SJSA1 (cell line): ENCODE measurements around the gene ATXN2. TPM values are rescaled to one million over a fixed set of nuclear protein-coding genes. Genes with fewer than 3 reads are reported as not detected.

Experiments used
- DNase-seq, 2 experiments: peaks; one replicate each; pipeline ENCODE4 v3.0.0-alpha.2; 2015 to 2020; ENCODE audit warnings: low spot score in 2 of 2, low read depth in 1 of 2
- H3K27ac ChIP-seq: fragments of 250-450 bp; sonication (Bioruptor Pico); 2 replicates; pipeline ENCODE4 v1.5.1; 2020; ENCODE audit warnings: mild to moderate bottlenecking, moderate library complexity
- H3K27me3 ChIP-seq: fragments of 250-450 bp; sonication (Bioruptor Pico); replicated peaks from 2 replicates; pipeline ENCODE4 v1.5.1; 2020; ENCODE audit warnings: mild to moderate bottlenecking, moderate library complexity
- H3K36me3 ChIP-seq: fragments of 250-450 bp; sonication (Bioruptor Pico); 2 replicates; pipeline ENCODE4 v1.5.1; 2020; ENCODE audit warnings: mild to moderate bottlenecking
- H3K4me1 ChIP-seq: fragments of 250-450 bp; sonication (Bioruptor Pico); replicated peaks from 2 replicates; pipeline ENCODE4 v1.6.1; 2021; ENCODE audit warnings: mild to moderate bottlenecking
- H3K4me3 ChIP-seq: fragments of 250-450 bp; sonication (Bioruptor Pico); 2 replicates; pipeline ENCODE4 v1.5.1; 2020; ENCODE audit warnings: mild to moderate bottlenecking
- H3K9me3 ChIP-seq: fragments of 250-450 bp; sonication (Bioruptor Pico); replicated peaks from 2 replicates; pipeline ENCODE4 v1.5.1; 2020; ENCODE audit warnings: mild to moderate bottlenecking
- total RNA-seq: library from RNA; depleted of rRNA; stranded (reverse); fragments of >200 nt; shearing (Covaris generic); gene quantifications from 2 replicates; pipeline ENCODE4 v1.2.3, GENCODE V29; 2014

ATXN2 gene
- total RNA-seq, 1 experiment from 2014 or later: 13.6 TPM

GRCh38 chr12:111434680-111435338 lies 164.3 kb downstream of the ATXN2 start:
- H3K27me3 ChIP-seq: no peaks in the 10 kb centered on the region
- H3K27ac ChIP-seq: peak overlapping the region; percentile 56
- DNase-seq: peak in 1 of 2 experiments; percentile 30
- peaks cover 73% of the 10 kb centered on the region for H3K4me1 ChIP-seq
- no peaks in the 10 kb centered on the region for H3K9me3 ChIP-seq
- no peak overlapping the region for H3K4me3 ChIP-seq
- H3K36me3 ChIP-seq: peaks cover 30% of the 10 kb centered on the region

DNA sequence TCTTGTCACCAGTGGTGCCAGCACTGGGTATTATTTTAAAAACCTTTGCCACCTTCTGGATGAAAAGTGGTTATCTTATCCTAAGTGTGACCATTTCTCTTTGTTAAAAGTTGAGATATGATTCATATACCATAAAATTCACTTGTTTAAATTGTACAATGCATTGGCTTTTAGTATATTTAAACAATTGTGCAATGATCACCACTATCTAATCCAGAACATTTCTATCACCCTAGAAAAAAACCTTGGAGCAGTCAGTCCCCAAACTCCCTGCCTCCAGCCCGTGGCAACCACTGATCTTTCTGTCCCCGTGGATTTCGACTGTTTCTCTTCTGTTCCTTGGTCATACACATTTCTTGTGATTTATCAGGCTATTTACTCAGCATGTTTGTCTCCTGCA lies 165.1 kb downstream of the ATXN2 start:
- Histone ChIP-seq H3K27ac (peak overlapping the region; percentile 56), H3K9me3 (no peaks in the 10 kb centered on the region), H3K27me3 (no peaks in the 10 kb centered on the region), H3K4me1 (peaks cover 77% of the 10 kb centered on the region), H3K4me3 (no peak overlapping the region), H3K36me3 (peaks cover 23% of the 10 kb centered on the region)
- no peak for DNase-seq

DNA sequence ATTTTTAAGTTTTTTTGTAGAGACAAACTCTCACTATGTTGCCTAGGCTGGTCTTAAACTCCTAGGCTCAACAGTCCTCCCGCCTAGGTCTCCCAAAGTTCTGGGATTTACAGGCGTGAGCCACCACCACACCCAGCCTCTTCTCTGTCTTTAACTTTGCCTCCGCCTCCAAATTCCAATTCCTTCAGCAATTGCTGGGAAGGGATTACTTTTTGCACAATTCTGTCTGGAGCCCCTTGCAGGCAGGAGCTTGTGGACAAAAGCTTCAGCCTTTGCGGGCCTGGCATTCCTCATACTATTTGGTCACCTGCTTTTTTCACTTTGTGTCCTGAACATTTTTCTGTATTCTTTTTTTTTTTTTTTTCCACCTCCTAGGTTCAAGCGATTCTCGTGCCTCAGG lies 167.3 kb downstream of the ATXN2 start:
- no peaks in the 10 kb centered on the region for H3K27me3 ChIP-seq
- no peak for DNase-seq
- H3K36me3 ChIP-seq: peaks cover 22% of the 10 kb centered on the region
- H3K4me1 ChIP-seq: peaks cover 59% of the 10 kb centered on the region
- H3K9me3 ChIP-seq: no peaks in the 10 kb centered on the region
- H3K4me3 ChIP-seq: no peak overlapping the region
- H3K27ac ChIP-seq: no peak overlapping the region

DNA sequence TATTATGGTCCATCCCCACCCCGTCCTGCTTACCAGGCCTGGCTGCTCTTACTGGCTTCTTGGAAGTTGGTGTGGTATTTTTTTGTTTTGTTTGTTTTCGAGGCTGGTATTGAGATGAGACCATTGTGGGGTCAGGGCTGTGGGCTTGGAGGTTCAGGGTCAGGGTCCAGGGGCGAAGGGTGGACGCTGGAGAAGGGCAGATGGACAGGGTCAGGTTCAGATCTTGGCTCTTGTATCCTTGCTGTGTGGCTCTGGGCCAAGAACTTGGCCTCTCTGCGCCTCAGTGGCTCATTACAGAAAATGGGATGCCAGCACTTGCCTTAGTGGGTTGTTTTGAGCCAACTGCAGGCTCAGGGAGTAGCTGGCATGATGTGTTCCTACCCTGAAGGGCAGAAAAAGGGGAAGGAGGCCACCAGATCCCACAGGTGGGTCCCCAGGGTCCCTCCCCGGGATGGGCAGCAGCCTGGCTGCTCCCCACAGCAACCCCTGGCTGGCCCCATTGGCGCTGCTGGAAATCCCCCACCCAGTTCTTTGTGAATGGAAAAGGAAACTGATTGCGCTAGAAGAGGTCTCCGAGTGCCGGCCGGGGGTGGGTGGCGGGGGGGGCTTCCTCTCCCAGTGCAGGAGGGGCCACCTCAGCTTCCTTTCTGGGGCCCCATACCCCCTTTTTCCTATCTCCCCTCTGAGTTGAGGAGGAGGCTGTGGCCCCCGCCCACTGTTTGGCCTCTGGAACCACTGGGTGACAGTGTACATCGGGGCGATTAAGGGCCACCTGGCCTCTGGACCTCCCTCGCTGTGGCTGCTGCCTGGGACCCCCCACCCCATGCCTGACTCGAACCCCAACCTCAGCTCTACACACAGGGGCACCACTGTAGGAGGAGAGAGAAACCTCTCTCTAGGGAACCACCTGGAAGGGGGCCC lies 168.4 kb downstream of the ATXN2 start:
- H3K4me1 ChIP-seq: peaks cover 60% of the 10 kb centered on the region
- H3K4me3 ChIP-seq: no peak overlapping the region
- H3K36me3 ChIP-seq: peaks cover 29% of the 10 kb centered on the region
- H3K27ac ChIP-seq: no peak overlapping the region
- no peaks in the 10 kb centered on the region for H3K27me3 ChIP-seq
- no peak for DNase-seq
- H3K9me3 ChIP-seq: no peaks in the 10 kb centered on the region

DNA sequence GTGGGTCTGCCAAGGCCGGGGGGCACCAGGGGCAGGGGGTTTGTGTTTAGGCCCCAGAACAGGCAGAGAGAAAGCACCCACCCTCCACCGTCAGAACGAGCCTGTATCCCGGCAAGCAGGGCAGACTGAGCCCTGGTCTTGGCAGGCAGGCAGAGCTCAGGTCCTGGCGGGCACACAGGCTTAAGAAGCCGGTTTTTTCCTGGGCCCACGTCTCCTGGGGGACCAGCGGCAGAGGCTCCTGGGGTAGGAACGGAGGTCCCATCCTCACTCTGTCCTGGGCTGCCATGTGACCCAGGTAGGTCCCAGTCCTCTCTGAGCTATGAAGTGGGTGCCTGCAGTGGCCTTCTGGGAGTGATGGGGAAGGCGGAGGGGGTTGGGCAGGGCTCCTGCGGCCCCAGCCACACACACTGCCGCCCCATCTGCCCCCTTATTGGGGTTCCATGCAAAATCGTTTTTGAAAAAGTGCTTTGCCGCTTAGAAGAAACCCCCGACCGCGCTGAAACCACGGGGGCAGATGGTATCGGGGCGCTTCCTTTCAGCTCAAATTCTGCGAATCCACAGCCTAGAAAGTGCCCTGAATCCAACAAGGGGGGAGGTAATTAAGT lies 169.2 kb downstream of the ATXN2 start:
- no peaks in the 10 kb centered on the region for H3K27me3 ChIP-seq
- H3K9me3 ChIP-seq: no peaks in the 10 kb centered on the region
- H3K27ac ChIP-seq: no peak overlapping the region
- no peak for DNase-seq
- peaks cover 28% of the 10 kb centered on the region for H3K36me3 ChIP-seq
- no peak overlapping the region for H3K4me3 ChIP-seq
- peaks cover 60% of the 10 kb centered on the region for H3K4me1 ChIP-seq

DNA sequence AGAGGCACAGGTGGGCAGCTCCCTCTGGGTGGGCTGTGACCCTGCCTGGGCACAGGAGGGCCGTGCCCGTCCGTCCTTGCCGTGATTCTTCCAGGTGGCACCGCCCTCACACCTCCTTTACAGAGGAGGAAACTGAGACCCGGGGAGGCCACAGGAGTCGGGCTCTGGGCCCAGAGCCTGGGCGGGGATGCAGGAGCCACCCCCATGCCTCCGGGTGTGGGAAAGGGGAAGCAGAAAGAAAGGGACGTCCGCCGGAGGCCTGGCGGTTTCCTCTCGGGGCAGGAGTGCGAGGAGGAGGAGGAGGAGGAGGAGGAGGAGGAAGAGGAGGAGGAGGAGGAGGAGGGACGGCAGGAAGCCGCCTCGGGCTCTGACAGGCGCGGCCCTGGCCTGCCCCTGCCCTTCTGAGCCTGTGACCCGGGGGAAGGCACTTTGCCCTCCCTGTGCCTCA lies 170.4 kb downstream of the ATXN2 start:
- peaks cover 36% of the 10 kb centered on the region for H3K36me3 ChIP-seq
- no peaks in the 10 kb centered on the region for H3K27me3 ChIP-seq
- peaks cover 54% of the 10 kb centered on the region for H3K4me1 ChIP-seq
- no peak overlapping the region for H3K4me3 ChIP-seq
- H3K9me3 ChIP-seq: no peaks in the 10 kb centered on the region
- H3K27ac ChIP-seq: no peak overlapping the region
- DNase-seq: no peak

DNA sequence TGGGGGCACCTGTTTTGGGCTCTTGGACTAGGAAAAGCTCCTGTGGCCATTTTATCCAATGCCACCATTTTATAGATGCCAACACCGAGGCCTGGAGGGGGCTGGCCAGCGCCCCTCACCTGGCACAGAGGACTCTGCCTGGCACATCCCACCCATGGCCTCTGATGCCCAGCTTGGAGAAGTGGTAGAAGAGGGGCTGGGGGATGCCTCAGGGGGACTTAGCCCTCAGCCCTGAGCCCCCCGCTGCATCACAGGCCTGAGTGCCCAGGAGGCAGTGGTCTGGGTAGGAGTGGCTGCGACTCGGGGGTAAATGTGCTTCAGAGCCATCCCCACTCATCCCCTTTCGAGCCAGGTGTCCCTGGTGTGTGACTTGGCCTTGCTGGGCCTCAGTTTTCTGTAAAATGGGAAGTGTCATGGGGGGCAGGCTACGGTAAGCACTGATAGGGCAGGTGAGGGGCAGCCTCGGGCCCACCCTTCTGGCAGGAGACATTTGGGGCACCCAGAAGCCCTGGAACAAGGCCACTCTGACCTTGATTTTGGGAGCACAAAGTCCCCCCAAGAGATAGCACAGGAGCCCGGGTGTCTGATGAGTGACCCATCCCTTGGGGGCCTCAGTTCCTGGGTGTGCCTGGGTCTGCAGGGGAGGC lies 170.9 kb downstream of the ATXN2 start:
- DNase-seq: no peak
- H3K27ac ChIP-seq: no peak overlapping the region

GRCh38 chr12:111427417-111428074 lies 171.6 kb downstream of the ATXN2 start:
- H3K27ac ChIP-seq: no peak overlapping the region
- H3K36me3 ChIP-seq: peaks cover 30% of the 10 kb centered on the region
- no peaks in the 10 kb centered on the region for H3K9me3 ChIP-seq
- no peaks in the 10 kb centered on the region for H3K27me3 ChIP-seq
- H3K4me1 ChIP-seq: peaks cover 44% of the 10 kb centered on the region
- DNase-seq: no peak
- H3K4me3 ChIP-seq: no peak overlapping the region

More for the DNA sequence above, 170.9 kb downstream of the ATXN2 start:
- Histone ChIP-seq H3K4me3 (no peak overlapping the region), H3K27me3 (no peaks in the 10 kb centered on the region), H3K4me1 (peaks cover 49% of the 10 kb centered on the region), H3K9me3 (no peaks in the 10 kb centered on the region), H3K36me3 (peaks cover 36% of the 10 kb centered on the region)

DNA sequence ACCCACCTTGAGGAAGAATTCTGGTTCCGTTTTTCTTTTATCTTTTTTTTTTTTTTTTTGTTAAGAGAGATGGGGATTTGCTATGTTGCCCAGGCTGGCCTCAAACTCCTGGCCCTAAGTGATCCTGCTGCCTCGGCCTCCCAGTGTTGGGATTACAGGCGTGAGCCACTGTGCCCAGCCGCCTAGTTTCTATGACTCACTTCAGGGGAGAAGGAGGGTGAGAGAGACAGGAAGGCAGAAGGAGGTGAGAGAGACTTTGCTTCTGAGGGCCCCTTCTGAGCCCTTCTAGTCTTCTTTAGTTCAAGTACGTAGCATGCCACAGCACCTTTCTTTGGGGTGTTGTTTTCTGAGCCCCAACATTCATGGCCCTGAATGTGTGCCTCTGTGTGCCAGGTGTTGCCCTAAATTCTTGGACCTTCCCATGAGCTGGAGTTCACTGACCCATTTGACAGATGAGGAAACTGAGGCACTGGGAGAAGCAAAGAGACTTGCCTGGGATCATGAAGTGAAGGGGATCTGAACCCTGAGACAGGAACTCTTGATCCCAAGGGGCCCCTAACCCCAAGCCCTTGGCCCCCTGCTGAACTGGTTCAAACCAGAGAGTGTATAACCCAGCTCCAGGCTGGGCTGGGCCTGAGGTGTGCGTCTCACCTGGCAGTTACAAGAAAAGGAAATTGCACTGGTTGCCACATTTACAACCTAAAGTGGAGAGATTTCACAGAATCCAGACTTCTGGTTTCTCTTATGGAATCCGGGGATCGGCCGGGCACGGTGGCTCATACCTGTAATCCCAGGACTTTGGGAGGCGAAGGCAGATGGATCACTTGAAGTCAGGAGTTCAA lies 172.6 kb downstream of the ATXN2 start:
- H3K9me3 ChIP-seq: no peaks in the 10 kb centered on the region
- H3K4me3 ChIP-seq: no peak overlapping the region
- H3K4me1 ChIP-seq: peaks cover 37% of the 10 kb centered on the region
- no peak for DNase-seq
- H3K27me3 ChIP-seq: no peaks in the 10 kb centered on the region
- no peak overlapping the region for H3K27ac ChIP-seq
- peaks cover 30% of the 10 kb centered on the region for H3K36me3 ChIP-seq

DNA sequence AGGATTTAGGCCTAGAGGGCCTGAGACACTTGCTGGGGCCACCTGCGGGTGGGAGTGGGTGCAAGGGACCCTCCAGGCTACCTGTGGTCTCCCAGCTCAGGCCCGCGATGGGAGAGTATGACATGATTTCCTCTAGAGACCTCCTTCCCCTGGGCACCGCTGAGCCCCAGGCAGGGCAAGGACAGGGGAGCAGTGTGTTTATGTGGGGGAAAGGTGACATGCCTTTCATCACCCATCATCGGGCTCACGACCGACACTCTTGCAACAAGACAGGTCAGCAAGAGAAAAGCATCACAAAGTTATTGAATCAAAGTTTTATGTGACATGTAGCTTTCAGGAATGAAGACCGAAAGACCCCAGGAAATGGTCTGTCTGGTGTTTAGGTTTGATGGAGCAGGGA lies 173.5 kb downstream of the ATXN2 start:
- H3K4me1 ChIP-seq: peaks cover 30% of the 10 kb centered on the region
- DNase-seq: no peak
- no peak overlapping the region for H3K27ac ChIP-seq

GRCh38 chr12:111424793-111425251 lies 174.3 kb downstream of the ATXN2 start:
- H3K9me3 ChIP-seq: no peaks in the 10 kb centered on the region
- H3K4me1 ChIP-seq: peaks cover 22% of the 10 kb centered on the region
- H3K4me3 ChIP-seq: no peak overlapping the region
- no peak overlapping the region for H3K27ac ChIP-seq
- no peaks in the 10 kb centered on the region for H3K27me3 ChIP-seq
- DNase-seq: no peak
- peaks cover 43% of the 10 kb centered on the region for H3K36me3 ChIP-seq

More for the DNA sequence above, 173.5 kb downstream of the ATXN2 start:
- no peaks in the 10 kb centered on the region for H3K9me3 ChIP-seq
- H3K4me3 ChIP-seq: no peak overlapping the region
- no peaks in the 10 kb centered on the region for H3K27me3 ChIP-seq
- peaks cover 37% of the 10 kb centered on the region for H3K36me3 ChIP-seq

DNA sequence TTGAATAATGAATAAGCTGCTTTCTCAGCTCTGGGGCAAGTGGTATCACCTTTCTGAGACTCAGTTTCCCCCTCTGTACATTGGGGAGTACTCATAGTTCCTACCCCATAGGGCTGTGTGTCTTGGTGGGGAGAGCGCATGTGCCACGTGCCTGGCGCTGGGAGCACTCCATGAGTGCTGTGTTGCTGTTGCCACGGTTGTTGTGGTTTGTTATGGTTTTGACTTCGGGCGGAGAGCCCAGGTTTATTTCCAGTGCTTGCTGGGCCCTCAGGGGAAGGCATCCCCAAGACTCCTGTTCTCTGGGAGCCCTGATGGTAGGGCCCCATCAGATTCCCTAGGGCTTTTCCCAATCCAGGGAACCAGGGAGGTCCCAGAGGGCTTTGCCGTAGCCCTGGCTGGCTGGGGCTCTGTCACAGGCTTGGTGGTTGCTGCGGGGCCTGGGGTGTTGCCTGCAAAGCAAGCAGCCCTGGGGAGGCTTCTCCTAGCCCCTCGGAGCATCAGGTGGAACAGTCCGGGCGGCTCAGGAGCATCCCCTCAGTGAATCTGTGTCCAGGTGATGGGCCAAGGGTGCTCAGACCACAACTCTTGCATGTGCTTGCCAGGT lies 174.8 kb downstream of the ATXN2 start:
- Histone ChIP-seq H3K9me3 (no peaks in the 10 kb centered on the region), H3K4me3 (no peak overlapping the region), H3K27me3 (no peaks in the 10 kb centered on the region), H3K36me3 (peaks cover 47% of the 10 kb centered on the region), H3K4me1 (peaks cover 18% of the 10 kb centered on the region), H3K27ac (no peak overlapping the region)
- DNase-seq: no peak
